ENCODE measurements around the gene DNHD1.
"Not testable (repeated sequence)": the region's sequence is repeated elsewhere in the genome, so short reads cannot be mapped to it uniquely, and the experiment has no call there.

Gene DNHD1

GRCh38 chr11:6481012-6481923 is 15.8 kb upstream of the DNHD1 start, which contains the start of the genes ARFIP2 and TIMM10B:
Gene ARFIP2, minus strand, starts transcription at chr11:6481331. Its CDS starts 910 bp downstream, at chr11:6480421.
Gene TIMM10B, plus strand, starts transcription at chr11:6481501. Its CDS starts 16 bp downstream, at chr11:6481517.
- DNase-seq: peak; percentile 98

- no peak for DNase-seq
Observed at GRCh38 chr11:6481924-6482275, 15.2 kb upstream of the DNHD1 start.

GRCh38 chr11:6482441-6482840 is 14.6 kb upstream of the DNHD1 start:
- no peak for DNase-seq

GRCh38 chr11:6483015-6483414 is 14.1 kb upstream of the DNHD1 start:
- no peak for DNase-seq

GRCh38 chr11:6485661-6486060 is 11.4 kb upstream of the DNHD1 start:
- DNase-seq: no peak

- no peak for DNase-seq
Observed at GRCh38 chr11:6486256-6486655, 10.8 kb upstream of the DNHD1 start.

GRCh38 chr11:6486938-6487337 is 10.1 kb upstream of the DNHD1 start:
- no peak for DNase-seq

GRCh38 chr11:6488342-6488741 is 8.7 kb upstream of the DNHD1 start:
- no peak for DNase-seq

- DNase-seq: no peak
Observed at GRCh38 chr11:6488821-6489220, 8.3 kb upstream of the DNHD1 start.

- no peak for DNase-seq
Observed at GRCh38 chr11:6489306-6489705, 7.8 kb upstream of the DNHD1 start.

GRCh38 chr11:6498121-6498520 is 1.0 kb downstream of the DNHD1 start:
- DNase-seq: no peak

GRCh38 chr11:6498544-6498943 is 1.5 kb downstream of the DNHD1 start:
- no peak for DNase-seq

- no peak for DNase-seq
Observed at GRCh38 chr11:6502382-6502781, 5.3 kb downstream of the DNHD1 start.

GRCh38 chr11:6504166-6504565 is 7.1 kb downstream of the DNHD1 start:
- no peak for DNase-seq

GRCh38 chr11:6505577-6506240 is 8.6 kb downstream of the DNHD1 start:
- DNase-seq: peak; percentile 73

- DNase-seq: no peak
Observed at GRCh38 chr11:6516865-6517264, 19.8 kb downstream of the DNHD1 start.

- no peak for DNase-seq
Observed at GRCh38 chr11:6520265-6520664, 23.2 kb downstream of the DNHD1 start.

- DNase-seq: not testable (repeated sequence)
Observed at GRCh38 chr11:6521946-6522345, 24.9 kb downstream of the DNHD1 start.

- DNase-seq: peak; percentile 79
Observed at GRCh38 chr11:6523253-6523652, 26.2 kb downstream of the DNHD1 start.

GRCh38 chr11:6526411-6527135 is 29.5 kb downstream of the DNHD1 start:
- no peak for DNase-seq

- DNase-seq: no peak
Observed at GRCh38 chr11:6529266-6529665, 32.2 kb downstream of the DNHD1 start.

- DNase-seq: no peak
Observed at GRCh38 chr11:6530848-6531247, 33.8 kb downstream of the DNHD1 start.

GRCh38 chr11:6531267-6531752 is 34.2 kb downstream of the DNHD1 start:
- peak; percentile 45 for DNase-seq
